GM10248 (cell line): Measurements from ENCODE around the gene CD300LF.

Experiments used
- CTCF ChIA-PET: fragments of 300-600 bp; sonication (Branson Sonifier 250); formaldehyde crosslinking; extraction: SDS; loops from one replicate; lab custom pipeline; 2021; ENCODE audit warnings: antibody characterized with exemption; lab: Yijun Ruan, JAX
- POLR2A ChIA-PET: fragments of 350-650 bp; sonication (Branson Sonifier 250); formaldehyde crosslinking; extraction: SDS; loops from one replicate; lab custom pipeline; 2020; ENCODE audit warnings: antibody characterized with exemption; lab: Yijun Ruan, JAX
- DNase-seq: peaks from one replicate; pipeline ENCODE4 v3.0.0; 2012; ENCODE audit errors: extremely low spot score
- CTCF ChIP-seq: IDR thresholded peaks from 2 replicates; pipeline ENCODE4 v1.5.1; 2012; ENCODE audit warnings: mild to moderate bottlenecking, low read depth; ENCODE audit errors: extremely low read depth, missing control alignments, control extremely low read depth

The CD300LF gene

GRCh38 chr17:74734256-74734655 is 21.5 kb upstream of the CD300LF start:
- no peak for DNase-seq
- CTCF ChIA-PET, result interaction anchor here (1.6 kb wide), 1 partner anchor 76 kb away, joined by 4 read pairs; no protein-coding TSS in a partner anchor
- TF ChIP-seq CTCF, result no peak
- POLR2A ChIA-PET, result interaction anchor here (0.6 kb wide), 1 partner anchor 9 kb away, joined by 4 read pairs; no protein-coding TSS in a partner anchor

GRCh38 chr17:74733365-74734122 is 20.8 kb upstream of the CD300LF start:
- no peak for TF ChIP-seq CTCF
- DNase-seq, result no peak
- CTCF ChIA-PET, result interaction anchor here (1.6 kb wide), 1 partner anchor 76 kb away, joined by 4 read pairs; no protein-coding TSS in a partner anchor
- POLR2A ChIA-PET, result no interaction called here

- CTCF ChIA-PET, result no interaction called here
- no peak for TF ChIP-seq CTCF
- POLR2A ChIA-PET, result no interaction called here
- no peak for DNase-seq
Observed at GRCh38 chr17:74732042-74732867, 19.5 kb upstream of the CD300LF start.

- TF ChIP-seq CTCF, result no peak
- CTCF ChIA-PET, result no interaction called here
- POLR2A ChIA-PET, result no interaction called here
- DNase-seq, result no peak
Observed at GRCh38 chr17:74731347-74731605, 18.6 kb upstream of the CD300LF start.

- no peak for TF ChIP-seq CTCF
- POLR2A ChIA-PET, result no interaction called here
- CTCF ChIA-PET, result no interaction called here
- DNase-seq, result no peak
Observed at GRCh38 chr17:74730491-74731346, 18.0 kb upstream of the CD300LF start.

- ChIA-PET CTCF (interaction anchor here (0.7 to 1.2 kb wide), 2 partner anchors 8 to 72 kb away, joined by 3 to 5 read pairs; no protein-coding TSS in a partner anchor), POLR2A (no interaction called here)
- no peak for TF ChIP-seq CTCF
- no peak for DNase-seq
Observed at GRCh38 chr17:74729866-74730265, 17.1 kb upstream of the CD300LF start.
